IMR-90 (cell line): ENCODE results near the gene UBASH3A. TPM values are rescaled to one million over a fixed set of nuclear protein-coding genes. Genes with fewer than 3 reads are reported as not detected.

ENCODE experiments used
- ATAC-seq: fragments of 200-7000 bp; cut with Tn5 transposase; 2 replicates; pipeline ENCODE4 v1.9.1; 2020; ENCODE audit warnings: low read depth, mild to moderate bottlenecking, moderate library complexity
- BruUV-seq: library from RNA; stranded (reverse); fragments of 400-500 nt; replicated peaks from 2 replicates; lab custom pipeline; 2021; lab: Mats Ljungman, UMichigan
- CTCF ChIA-PET: fragments of 300-600 bp; formaldehyde crosslinking; extraction: SDS; loops from one replicate; lab custom pipeline; 2021; ENCODE audit warnings: antibody characterized with exemption; lab: Yijun Ruan, JAX
- POLR2A ChIA-PET: fragments of 300-600 bp; sonication (Branson Sonifier 250); formaldehyde crosslinking; loops from one replicate; lab custom pipeline; 2022; ENCODE audit warnings: antibody characterized with exemption; ENCODE audit not compliant: unreplicated experiment; lab: Charles Lee
- DNase-seq: peaks from one replicate; pipeline ENCODE4 v3.0.0; 2013
- H2AFZ ChIP-seq: replicated peaks from 2 replicates; pipeline ENCODE3; 2013; ENCODE audit warnings: low read length, mild to moderate bottlenecking; ENCODE audit not compliant: poor library complexity
- H2AK5ac ChIP-seq: 2 replicates; pipeline ENCODE4 v1.6.1; 2013; ENCODE audit warnings: low read depth, low read length, inconsistent platforms
- H2AK9ac ChIP-seq: replicated peaks from 2 replicates; pipeline ENCODE3; 2013; ENCODE audit warnings: mild to moderate bottlenecking, low read depth, low read length, moderate library complexity; ENCODE audit not compliant: poor library complexity
- H2BK120ac ChIP-seq: 2 replicates; pipeline ENCODE4 v1.6.1; 2013; ENCODE audit warnings: low read depth, low read length, inconsistent platforms
- H2BK15ac ChIP-seq: 3 replicates; pipeline ENCODE4 v1.6.1; 2013; ENCODE audit warnings: low read depth, low read length, inconsistent platforms
- H2BK20ac ChIP-seq: 2 replicates; pipeline ENCODE4 v1.6.1; 2013; ENCODE audit warnings: low read depth, mild to moderate bottlenecking, inconsistent platforms, low read length, moderate library complexity
- H2BK5ac ChIP-seq: 2 replicates; pipeline ENCODE4 v1.6.1; 2013; ENCODE audit warnings: mild to moderate bottlenecking, low read depth, low read length, inconsistent platforms; ENCODE audit not compliant: poor library complexity, severe bottlenecking
- H3K14ac ChIP-seq: replicated peaks from 2 replicates; pipeline ENCODE4 v1.6.1; 2013; ENCODE audit warnings: low read depth, low read length, inconsistent platforms
- H3K18ac ChIP-seq: 2 replicates; pipeline ENCODE4 v1.6.1; 2013; ENCODE audit warnings: low read depth, low read length, control low read depth
- H3K23ac ChIP-seq: 2 replicates; pipeline ENCODE4 v1.6.1; 2013; ENCODE audit warnings: low read depth, low read length, inconsistent platforms
- H3K27ac ChIP-seq: 2 replicates; pipeline ENCODE4 v1.5.1; 2013; ENCODE audit warnings: mild to moderate bottlenecking, control low read depth, low read length; ENCODE audit not compliant: insufficient read depth
- H3K27me3 ChIP-seq: 2 replicates; pipeline ENCODE4 v1.6.1; 2013; ENCODE audit warnings: low read length; ENCODE audit not compliant: control insufficient read depth, insufficient read depth
- H3K36me3 ChIP-seq: 2 replicates; pipeline ENCODE4 v1.6.1; 2013; ENCODE audit warnings: low read length, mixed read lengths; ENCODE audit not compliant: control insufficient read depth, insufficient read depth
- H3K4ac ChIP-seq: 2 replicates; pipeline ENCODE4 v1.6.1; 2013; ENCODE audit warnings: low read depth, low read length, inconsistent platforms
- H3K4me1 ChIP-seq: 2 replicates; pipeline ENCODE4 v1.6.1; 2013; ENCODE audit warnings: low read length, mixed read lengths; ENCODE audit not compliant: control insufficient read depth, insufficient read depth
- H3K4me2 ChIP-seq: 2 replicates; pipeline ENCODE4 v1.6.1; 2013; ENCODE audit warnings: low read depth, mild to moderate bottlenecking, control low read depth, low read length, moderate library complexity
- H3K4me3 ChIP-seq: 2 replicates; pipeline ENCODE4 v1.5.1; 2013; ENCODE audit warnings: low read depth, mild to moderate bottlenecking, control low read depth, low read length, moderate library complexity; ENCODE audit not compliant: insufficient read depth
- H3K56ac ChIP-seq: 2 replicates; pipeline ENCODE4 v1.6.1; 2013; ENCODE audit warnings: low read length, inconsistent platforms; ENCODE audit not compliant: insufficient read depth; ENCODE audit errors: extremely low read depth
- H3K79me1 ChIP-seq, 2 experiments: 2 replicates each; pipeline ENCODE4 v1.6.1; 2013; ENCODE audit warnings: low read length in 2 of 2, inconsistent platforms in 1 of 2, low read depth in 1 of 2
- H3K9ac ChIP-seq: 2 replicates; pipeline ENCODE4 v1.6.1; 2013; ENCODE audit warnings: low read depth, low read length, control low read depth
- H3K9me1 ChIP-seq: 2 replicates; pipeline ENCODE4 v1.6.1; 2013; ENCODE audit warnings: low read length, inconsistent platforms; ENCODE audit not compliant: insufficient read depth
- H3K9me3 ChIP-seq: 2 replicates; pipeline ENCODE4 v1.6.1; 2013; ENCODE audit warnings: low read length; ENCODE audit not compliant: control insufficient read depth, insufficient read depth
- H4K20me1 ChIP-seq: 2 replicates; pipeline ENCODE4 v1.6.1; 2013; ENCODE audit warnings: low read length, inconsistent platforms; ENCODE audit not compliant: insufficient read depth
- H4K5ac ChIP-seq: 2 replicates; pipeline ENCODE4 v1.6.1; 2013; ENCODE audit warnings: mild to moderate bottlenecking, low read depth, low read length, control low read depth
- H4K8ac ChIP-seq, 2 experiments: 2 replicates each; pipeline ENCODE4 v1.6.1; 2013; ENCODE audit warnings: low read depth in 2 of 2, low read length in 2 of 2, control low read depth in 1 of 2, inconsistent platforms in 1 of 2
- H4K91ac ChIP-seq: 2 replicates; pipeline ENCODE4 v1.6.1; 2013; ENCODE audit warnings: low read depth, low read length, inconsistent platforms; ENCODE audit not compliant: insufficient read depth
- BHLHE40 ChIP-seq: fragments of 150-350 bp; IDR thresholded peaks from 2 replicates; pipeline ENCODE4 v1.6.1; 2016; ENCODE audit warnings: mild to moderate bottlenecking, low read depth, low read length
- CEBPB ChIP-seq: IDR thresholded peaks from 2 replicates; pipeline ENCODE4 v1.6.1; 2012; ENCODE audit warnings: low read depth, low read length, improper control_type of control experiment
- CHD1 ChIP-seq: IDR thresholded peaks from 2 replicates; pipeline ENCODE4 v1.6.1; 2012; ENCODE audit warnings: low read depth, low read length, improper control_type of control experiment
- MAZ ChIP-seq: IDR thresholded peaks from 2 replicates; pipeline ENCODE4 v1.6.1; 2012; ENCODE audit warnings: low read depth, mild to moderate bottlenecking, low read length, improper control_type of control experiment, moderate library complexity, borderline replicate concordance
- NFE2L2 ChIP-seq: fragments of 150-350 bp; IDR thresholded peaks from 2 replicates; pipeline ENCODE4 v1.6.1; 2016; ENCODE audit warnings: low read depth, mild to moderate bottlenecking, low read length
- SMC3 ChIP-seq: fragments of 150-350 bp; IDR thresholded peaks from 2 replicates; pipeline ENCODE4 v1.6.1; 2016; ENCODE audit warnings: low read depth, mild to moderate bottlenecking, antibody characterized with exemption, low read length, moderate library complexity
- dilution Hi-C: fragments of 300-500 bp; cut with HindIII; formaldehyde crosslinking; loops from one replicate; pipeline ENCODE4 v1.14.3; 2018; ENCODE audit warnings: low sequenced_read_pairs; ENCODE audit not compliant: unreplicated experiment
- in situ Hi-C: fragments of 300-500 bp; cut with MboI; formaldehyde crosslinking; loops from 3 replicates; pipeline ENCODE4 v1.14.3; 2019; ENCODE audit warnings: low sequenced_read_pairs, inconsistent platforms, mixed read lengths
- intact Hi-C: fragments of 100-400 bp; cut with micrococcal nuclease; formaldehyde crosslinking; loops from 2 replicates; pipeline ENCODE4 v1.10.0; 2022
- polyA plus RNA-seq, 3 experiments: library from polyadenylated mRNA; depleted of rRNA; stranded (reverse); fragments of >200 nt; gene quantifications; 2 replicates each; pipeline ENCODE4 v1.2.3, GENCODE V29; 2012; ENCODE audit warnings: low replicate concordance in 1 of 3
- total RNA-seq: library from RNA; depleted of rRNA; stranded (reverse); fragments of >200 nt; gene quantifications from 2 replicates; pipeline ENCODE4 v1.2.3, GENCODE V29; 2012
- TF ChIP-seq, protein P1 (sequence below): conservative IDR thresholded peaks from 2 replicates; pipeline ENCODE4 v1.5.1; 2012; ENCODE audit warnings: mild to moderate bottlenecking, low read depth, low read length, improper control_type of control experiment

Gene UBASH3A
- total and polyA plus RNA-seq, 2 of the 4 experiments (the other 2 are of a cell fraction): not detected

DNA sequence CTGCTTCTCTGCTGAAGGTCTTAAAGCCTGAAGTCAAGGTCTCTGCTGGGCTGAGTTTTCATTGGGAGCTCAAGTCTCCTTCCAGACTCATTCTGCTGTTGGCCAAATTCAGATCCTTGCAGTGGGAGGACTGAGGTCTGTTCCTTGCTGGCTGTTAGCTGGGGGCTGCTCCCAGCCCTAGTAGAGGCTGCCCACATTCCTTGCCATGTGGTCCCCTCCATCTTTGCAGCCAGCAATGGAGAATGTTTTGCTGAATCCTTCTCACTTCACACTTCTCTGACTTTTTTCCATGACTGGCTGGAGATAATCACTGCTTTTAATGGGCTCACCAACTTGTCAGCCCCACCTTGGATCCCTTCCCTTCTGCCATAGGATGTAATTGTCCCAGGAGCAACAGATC lies 33.2 kb downstream of the UBASH3A start:
- Histone ChIP-seq H3K9ac (no peak overlapping the region), H3K4me2 (no peak overlapping the region), H2BK20ac (no peak overlapping the region), H3K4me3 (no peak overlapping the region), H3K4ac (no peak overlapping the region), H3K18ac (no peak overlapping the region), H3K9me3 (no peaks in the 10 kb centered on the region; the same call in none of the 2 replicates), H4K20me1 (no peaks in the 10 kb centered on the region), H3K36me3 (no peaks in the 10 kb centered on the region), H3K14ac (no peak overlapping the region), H4K91ac (no peak overlapping the region), H3K4me1 (no peaks in the 10 kb centered on the region), H3K23ac (no peak overlapping the region), H3K9me1 (no peaks in the 10 kb centered on the region), H3K56ac (no peak overlapping the region), H2BK5ac (no peak overlapping the region), H3K27me3 (no peaks in the 10 kb centered on the region; the same call in 1 of the 2 replicates), H3K27ac (no peak overlapping the region), H4K8ac (no peak overlapping the region), H2BK120ac (no peak overlapping the region), H4K5ac (no peak overlapping the region), H2AK5ac (no peak overlapping the region), H2AFZ (no peak overlapping the region), H2AK9ac (no peak overlapping the region), H2BK15ac (no peak overlapping the region), H3K79me1 (no peaks in the 10 kb centered on the region)
- BruUV-seq: no TSS peak
- ATAC-seq (no peak), DNase-seq (no peak)
- TF ChIP-seq CEBPB: no peak
- TF ChIP-seq MAZ: no peak
- TF ChIP-seq BHLHE40: no peak
- TF ChIP-seq, protein P1, sequence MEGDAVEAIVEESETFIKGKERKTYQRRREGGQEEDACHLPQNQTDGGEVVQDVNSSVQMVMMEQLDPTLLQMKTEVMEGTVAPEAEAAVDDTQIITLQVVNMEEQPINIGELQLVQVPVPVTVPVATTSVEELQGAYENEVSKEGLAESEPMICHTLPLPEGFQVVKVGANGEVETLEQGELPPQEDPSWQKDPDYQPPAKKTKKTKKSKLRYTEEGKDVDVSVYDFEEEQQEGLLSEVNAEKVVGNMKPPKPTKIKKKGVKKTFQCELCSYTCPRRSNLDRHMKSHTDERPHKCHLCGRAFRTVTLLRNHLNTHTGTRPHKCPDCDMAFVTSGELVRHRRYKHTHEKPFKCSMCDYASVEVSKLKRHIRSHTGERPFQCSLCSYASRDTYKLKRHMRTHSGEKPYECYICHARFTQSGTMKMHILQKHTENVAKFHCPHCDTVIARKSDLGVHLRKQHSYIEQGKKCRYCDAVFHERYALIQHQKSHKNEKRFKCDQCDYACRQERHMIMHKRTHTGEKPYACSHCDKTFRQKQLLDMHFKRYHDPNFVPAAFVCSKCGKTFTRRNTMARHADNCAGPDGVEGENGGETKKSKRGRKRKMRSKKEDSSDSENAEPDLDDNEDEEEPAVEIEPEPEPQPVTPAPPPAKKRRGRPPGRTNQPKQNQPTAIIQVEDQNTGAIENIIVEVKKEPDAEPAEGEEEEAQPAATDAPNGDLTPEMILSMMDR: no peak
- TF ChIP-seq NFE2L2: no peak
- TF ChIP-seq CHD1: no peak
- no peak for TF ChIP-seq SMC3
- POLR2A ChIA-PET: no interaction called here
- in situ Hi-C loops: no loop called here
- dilution Hi-C loops: no loop called here
- intact Hi-C loops: no loop called here
- CTCF ChIA-PET: no interaction called here
